Measurements from ENCODE around the gene AMT. TPM values are rescaled to one million over a fixed set of nuclear protein-coding genes. Genes with fewer than 3 reads are reported as not detected.

The AMT gene
- total RNA-seq, 5 donors from 2014 or later (not counting 1 experiment from before 2014, with no cell fraction given), result 9.6 to 14.1 (median 11.1) TPM

GRCh38 chr3:49454898-49455681 lies 32.8 kb upstream of the AMT start:
- Mint-ChIP-seq H3K27me3 (no peaks in the 10 kb centered on the region), H3K9me3 (no peaks in the 10 kb centered on the region), H3K4me1 (no peaks in the 10 kb centered on the region), H3K36me3 (no peaks in the 10 kb centered on the region), H3K27ac (no peak overlapping the region), H3K4me3 (no peak overlapping the region)
- POLR2A ChIA-PET, result no interaction called here
- Histone ChIP-seq H3K9me3 (no peaks in the 10 kb centered on the region), H3K27me3 (replicated peaks in 1 of 2; ENCODE audit: control insufficient read depth in 2 of 2, extremely low read depth in 1 of 2, insufficient read depth in 2 of 2, low read length in 1 of 2) (no peaks in the 10 kb centered on the region), H3K4me3 (ENCODE audit: control insufficient read depth in 1 of 2, extremely low read depth in 1 of 2, low read length in 1 of 2) (no peak overlapping the region), H3K27ac (ENCODE audit: low read length) (no peak overlapping the region), H3K36me3 (ENCODE audit: control insufficient read depth in 2 of 2, extremely low read depth in 1 of 2, insufficient read depth in 1 of 2, low read length in 1 of 2) (no peaks in the 10 kb centered on the region), H3K4me1 (ENCODE audit: control insufficient read depth in 1 of 2, extremely low read depth in 1 of 2, insufficient read depth in 2 of 2, low read length in 2 of 2) (no peaks in the 10 kb centered on the region)
- no peak for DNase-seq
- WGBS (ENCODE audit: insufficient coverage), result 86% methylated on average over 1 of the region's 3 CpGs
- ATAC-seq (replicated peaks in 1 of 4), result no peak
- CTCF ChIA-PET, result interaction anchor here in 1 of 2 donors (0.5 kb wide), 1 partner anchor 1826 kb away, joined by 7 read pairs; no protein-coding TSS in a partner anchor

GRCh38 chr3:49454458-49454857 lies 32.2 kb upstream of the AMT start:
- no peaks in the 10 kb centered on the region for H3K27me3 Mint-ChIP-seq
- no peaks in the 10 kb centered on the region for H3K9me3 Mint-ChIP-seq

GRCh38 chr3:49453621-49454020 lies 31.3 kb upstream of the AMT start:
- H3K4me3 Mint-ChIP-seq, result no peak overlapping the region
- ChIA-PET POLR2A (interaction anchor here (0.5 to 0.7 kb wide), 3 partner anchors 110 to 373 kb away, joined by 3 read pairs; no protein-coding TSS in a partner anchor), CTCF (no interaction called here)
- no CpG with 5 or more reads among the region's 4 CpGs for whole genome bisulfite sequencing (ENCODE audit: insufficient coverage)
- H3K27ac Mint-ChIP-seq, result no peak overlapping the region
- H3K4me1 ChIP-seq (ENCODE audit: control insufficient read depth in 1 of 2, extremely low read depth in 1 of 2, insufficient read depth in 2 of 2, low read length in 2 of 2), result peaks cover 0 to 4% of the 10 kb centered on the region in 2 experiments
- H3K27ac ChIP-seq (ENCODE audit: low read length), result no peak overlapping the region
- H3K36me3 ChIP-seq (ENCODE audit: control insufficient read depth in 2 of 2, extremely low read depth in 1 of 2, insufficient read depth in 1 of 2, low read length in 1 of 2), result no peaks in the 10 kb centered on the region
- H3K36me3 Mint-ChIP-seq, result no peaks in the 10 kb centered on the region
- DNase-seq (no peak), ATAC-seq (replicated peaks in 1 of 4) (no peak)
- no peaks in the 10 kb centered on the region for H3K27me3 ChIP-seq (replicated peaks in 1 of 2; ENCODE audit: control insufficient read depth in 2 of 2, extremely low read depth in 1 of 2, insufficient read depth in 2 of 2, low read length in 1 of 2)
- peaks cover 5% of the 10 kb centered on the region in 3 donors for H3K4me1 Mint-ChIP-seq
- no peaks in the 10 kb centered on the region for H3K27me3 Mint-ChIP-seq
- no peaks in the 10 kb centered on the region for H3K9me3 Mint-ChIP-seq
- no peaks in the 10 kb centered on the region for H3K9me3 ChIP-seq
- no peak overlapping the region for H3K4me3 ChIP-seq (ENCODE audit: control insufficient read depth in 1 of 2, extremely low read depth in 1 of 2, low read length in 1 of 2)

More at GRCh38 chr3:49454458-49454857, 32.2 kb upstream of the AMT start:
- Mint-ChIP-seq H3K4me3 (no peak overlapping the region), H3K4me1 (no peaks in the 10 kb centered on the region), H3K27ac (no peak overlapping the region), H3K36me3 (no peaks in the 10 kb centered on the region)
- Histone ChIP-seq H3K4me3 (ENCODE audit: control insufficient read depth in 1 of 2, extremely low read depth in 1 of 2, low read length in 1 of 2) (no peak overlapping the region), H3K27ac (ENCODE audit: low read length) (no peak overlapping the region), H3K9me3 (no peaks in the 10 kb centered on the region), H3K4me1 (ENCODE audit: control insufficient read depth in 1 of 2, extremely low read depth in 1 of 2, insufficient read depth in 2 of 2, low read length in 2 of 2) (no peaks in the 10 kb centered on the region), H3K27me3 (replicated peaks in 1 of 2; ENCODE audit: control insufficient read depth in 2 of 2, extremely low read depth in 1 of 2, insufficient read depth in 2 of 2, low read length in 1 of 2) (no peaks in the 10 kb centered on the region), H3K36me3 (ENCODE audit: control insufficient read depth in 2 of 2, extremely low read depth in 1 of 2, insufficient read depth in 1 of 2, low read length in 1 of 2) (no peaks in the 10 kb centered on the region)
- no CpG with 5 or more reads among the region's 2 CpGs for WGBS (ENCODE audit: insufficient coverage)
- DNase-seq (no peak), ATAC-seq (replicated peaks in 1 of 4) (peak in 1 of 4 experiments; percentile 56)
- ChIA-PET POLR2A (interaction anchor here (0.6 to 0.7 kb wide), 2 partner anchors 111 to 374 kb away, joined by 3 read pairs; no protein-coding TSS in a partner anchor), CTCF (no interaction called here)

DNA sequence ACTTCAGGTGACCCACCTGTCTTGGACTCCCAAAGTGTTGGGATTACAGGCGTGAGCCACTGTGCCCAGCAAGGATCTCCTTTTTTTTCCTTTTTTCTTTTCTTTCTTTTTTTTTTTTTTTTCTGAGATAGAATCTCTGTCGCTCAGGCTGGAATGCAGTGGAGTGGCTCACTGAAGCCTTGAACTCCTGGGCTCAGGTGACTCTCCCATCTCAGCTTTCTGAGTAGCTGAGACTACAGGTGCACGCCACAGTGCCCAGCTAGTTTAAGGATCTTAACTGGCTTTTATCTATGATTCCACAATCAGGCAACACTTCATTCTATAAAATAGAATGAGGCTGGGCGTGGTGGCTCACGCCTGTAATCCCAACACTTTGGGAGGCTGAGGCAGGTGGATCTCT lies 23.1 kb upstream of the AMT start:
- no peaks in the 10 kb centered on the region for H3K36me3 Mint-ChIP-seq
- CTCF ChIA-PET, result interaction anchor here in 1 of 2 donors (2.9 kb wide), 1 partner anchor 30 kb away, joined by 15 read pairs; no protein-coding TSS in a partner anchor
- POLR2A ChIA-PET, result interaction anchor here in 1 of 2 donors (1.1 to 1.7 kb wide), 2 partner anchors 105 to 107 kb away, joined by 3 to 5 read pairs; partner anchors contain the start of gene USP4

DNA sequence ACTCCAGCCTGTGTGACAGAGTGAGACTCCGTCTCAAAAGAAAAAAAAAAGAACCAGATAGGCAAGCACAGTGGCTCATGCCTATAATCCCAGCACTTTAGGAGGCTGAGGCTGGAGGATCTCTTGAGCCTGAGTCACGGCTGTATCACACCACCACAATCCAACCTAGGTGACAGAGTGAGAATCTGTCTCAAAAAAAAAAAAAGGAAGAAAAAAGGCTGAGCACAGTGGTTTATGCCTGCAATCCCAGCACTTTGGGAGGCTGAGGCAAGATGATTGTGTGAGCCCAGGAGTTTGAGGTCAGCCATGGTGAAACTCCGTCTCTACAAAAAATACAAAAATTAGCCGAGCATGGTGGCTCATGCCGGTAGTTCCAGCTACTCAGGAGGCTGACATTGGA lies 12.5 kb upstream of the AMT start:
- H3K9me3 ChIP-seq, result no peaks in the 10 kb centered on the region
- DNase-seq, result no peak
- CTCF ChIA-PET, result no interaction called here
- Mint-ChIP-seq H3K4me3 (no peak overlapping the region), H3K36me3 (no peaks in the 10 kb centered on the region), H3K27me3 (no peaks in the 10 kb centered on the region), H3K27ac (no peak overlapping the region), H3K4me1 (peaks cover 2 to 4% (median 3%) of the 10 kb centered on the region in 3 donors), H3K9me3 (no peaks in the 10 kb centered on the region)
- no peaks in the 10 kb centered on the region for H3K27me3 ChIP-seq (replicated peaks in 1 of 2; ENCODE audit: control insufficient read depth in 2 of 2, extremely low read depth in 1 of 2, insufficient read depth in 2 of 2, low read length in 1 of 2)
- WGBS (ENCODE audit: insufficient coverage), result 100% methylated on average over 2 of the region's 5 CpGs
- H3K4me1 ChIP-seq (ENCODE audit: control insufficient read depth in 1 of 2, extremely low read depth in 1 of 2, insufficient read depth in 2 of 2, low read length in 2 of 2), result peaks cover 0 to 4% of the 10 kb centered on the region in 2 experiments
- no peaks in the 10 kb centered on the region for H3K36me3 ChIP-seq (ENCODE audit: control insufficient read depth in 2 of 2, extremely low read depth in 1 of 2, insufficient read depth in 1 of 2, low read length in 1 of 2)
- ATAC-seq (replicated peaks in 1 of 4), result no peak
- POLR2A ChIA-PET, result no interaction called here
- H3K4me3 ChIP-seq (ENCODE audit: control insufficient read depth in 1 of 2, extremely low read depth in 1 of 2, low read length in 1 of 2), result no peak overlapping the region
- no peak overlapping the region for H3K27ac ChIP-seq (ENCODE audit: low read length)

More for the DNA sequence above, 23.1 kb upstream of the AMT start:
- WGBS (ENCODE audit: insufficient coverage), result 100% methylated on average over 1 of the region's 5 CpGs
- Mint-ChIP-seq H3K27me3 (no peaks in the 10 kb centered on the region), H3K27ac (peak overlapping the region; percentile 55 to 87), H3K4me3 (no peak overlapping the region), H3K4me1 (peaks cover 11 to 20% (median 14%) of the 10 kb centered on the region in 3 donors), H3K9me3 (no peaks in the 10 kb centered on the region)
- Histone ChIP-seq H3K4me1 (ENCODE audit: control insufficient read depth in 1 of 2, extremely low read depth in 1 of 2, insufficient read depth in 2 of 2, low read length in 2 of 2) (peaks cover 4 to 21% of the 10 kb centered on the region in 2 experiments), H3K27me3 (replicated peaks in 1 of 2; ENCODE audit: control insufficient read depth in 2 of 2, extremely low read depth in 1 of 2, insufficient read depth in 2 of 2, low read length in 1 of 2) (no peaks in the 10 kb centered on the region), H3K9me3 (no peaks in the 10 kb centered on the region), H3K4me3 (ENCODE audit: control insufficient read depth in 1 of 2, extremely low read depth in 1 of 2, low read length in 1 of 2) (no peak overlapping the region), H3K36me3 (ENCODE audit: control insufficient read depth in 2 of 2, extremely low read depth in 1 of 2, insufficient read depth in 1 of 2, low read length in 1 of 2) (no peaks in the 10 kb centered on the region), H3K27ac (ENCODE audit: low read length) (no peak overlapping the region)
- ATAC-seq (replicated peaks in 1 of 4), result no peak
- no peak for DNase-seq

DNA sequence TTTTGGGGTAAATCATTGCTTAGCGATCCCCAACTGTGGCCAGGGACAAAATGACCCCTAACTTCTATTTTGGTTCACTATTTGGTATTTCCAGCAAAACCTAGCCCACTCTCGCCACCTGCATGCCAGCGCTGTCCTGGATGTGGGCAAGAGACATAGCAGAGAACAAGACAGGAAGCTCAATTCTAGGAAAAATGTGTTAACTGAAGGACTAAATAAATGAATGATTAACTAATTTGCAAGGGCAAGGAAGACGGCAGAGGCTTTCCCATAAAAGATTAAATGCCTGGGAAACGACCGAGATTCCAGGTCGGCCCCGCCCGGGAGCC lies 6.4 kb upstream of the AMT start:
- peak; percentile 4 to 19 (median 10) for ATAC-seq (replicated peaks in 1 of 4)
- POLR2A ChIA-PET, result interaction anchor here in 1 of 2 donors (0.6 to 0.7 kb wide), 2 partner anchors 40 to 288 kb away, joined by 3 read pairs; no protein-coding TSS in a partner anchor
- H3K9me3 Mint-ChIP-seq, result no peaks in the 10 kb centered on the region
- Histone ChIP-seq H3K4me3 (ENCODE audit: control insufficient read depth in 1 of 2, extremely low read depth in 1 of 2, low read length in 1 of 2) (peak overlapping the region; percentile 72 to 86), H3K9me3 (no peaks in the 10 kb centered on the region), H3K27me3 (replicated peaks in 1 of 2; ENCODE audit: control insufficient read depth in 2 of 2, extremely low read depth in 1 of 2, insufficient read depth in 2 of 2, low read length in 1 of 2) (no peaks in the 10 kb centered on the region), H3K4me1 (ENCODE audit: control insufficient read depth in 1 of 2, extremely low read depth in 1 of 2, insufficient read depth in 2 of 2, low read length in 2 of 2) (peaks cover 6 to 30% of the 10 kb centered on the region in 2 experiments), H3K36me3 (ENCODE audit: control insufficient read depth in 2 of 2, extremely low read depth in 1 of 2, insufficient read depth in 1 of 2, low read length in 1 of 2) (peaks cover 0 to 6% of the 10 kb centered on the region in 2 donors), H3K27ac (ENCODE audit: low read length) (peak overlapping the region; percentile 73)
- H3K4me1 Mint-ChIP-seq, result peaks cover 25 to 34% (median 30%) of the 10 kb centered on the region in 3 donors
- H3K27me3 Mint-ChIP-seq, result no peaks in the 10 kb centered on the region
- H3K36me3 Mint-ChIP-seq, result peaks cover 2% of the 10 kb centered on the region
- H3K4me3 Mint-ChIP-seq, result peak overlapping the region; percentile 91 to 95 (median 93)
- 0% methylated on average over 6 of the region's 9 CpGs for WGBS (ENCODE audit: insufficient coverage)
- peak in 1 of 35 experiments; percentile 28 for DNase-seq
- CTCF ChIA-PET, result interaction anchor here (0.5 to 1.6 kb wide), 7 partner anchors 7 to 1241 kb away, joined by 3 to 11 read pairs (median 3); partner anchors contain the start of gene USP4 (in 1 of the 2)
- H3K27ac Mint-ChIP-seq, result peak overlapping the region; percentile 95

Measured in T-cell (primary cell).